Fibroblast of the conjunctiva (primary cell): Measurements from ENCODE around the gene ZBTB47.

ENCODE experiments used
- DNase-seq: peaks from one replicate; pipeline ENCODE4 v3.0.0-alpha.2; 2010; ENCODE audit warnings: low read depth

Gene ZBTB47

DNA sequence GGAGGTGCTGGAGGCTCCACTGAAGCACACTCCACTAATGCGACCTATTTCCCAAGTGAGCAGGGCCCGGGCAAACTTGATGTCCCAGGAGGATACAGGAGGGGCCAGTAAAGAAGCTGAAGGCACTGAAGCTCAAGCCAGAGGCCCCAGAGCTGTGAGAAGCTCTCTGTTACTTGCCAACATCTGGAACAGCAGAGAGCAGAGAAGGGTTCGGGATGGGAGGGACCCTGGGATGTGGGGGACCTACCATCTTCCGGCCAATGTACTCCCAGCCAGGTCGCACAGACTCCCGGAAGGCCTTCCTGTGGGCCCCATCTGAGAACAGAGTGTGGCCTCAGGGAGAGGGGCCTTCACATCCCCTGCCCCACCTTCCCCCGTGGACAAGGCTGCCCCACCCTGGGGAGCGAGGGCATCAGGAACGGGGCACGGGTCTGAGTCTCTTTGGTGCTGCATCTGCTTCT lies 46.0 kb downstream of the ZBTB47 start:
- DNase-seq = no peak

DNA sequence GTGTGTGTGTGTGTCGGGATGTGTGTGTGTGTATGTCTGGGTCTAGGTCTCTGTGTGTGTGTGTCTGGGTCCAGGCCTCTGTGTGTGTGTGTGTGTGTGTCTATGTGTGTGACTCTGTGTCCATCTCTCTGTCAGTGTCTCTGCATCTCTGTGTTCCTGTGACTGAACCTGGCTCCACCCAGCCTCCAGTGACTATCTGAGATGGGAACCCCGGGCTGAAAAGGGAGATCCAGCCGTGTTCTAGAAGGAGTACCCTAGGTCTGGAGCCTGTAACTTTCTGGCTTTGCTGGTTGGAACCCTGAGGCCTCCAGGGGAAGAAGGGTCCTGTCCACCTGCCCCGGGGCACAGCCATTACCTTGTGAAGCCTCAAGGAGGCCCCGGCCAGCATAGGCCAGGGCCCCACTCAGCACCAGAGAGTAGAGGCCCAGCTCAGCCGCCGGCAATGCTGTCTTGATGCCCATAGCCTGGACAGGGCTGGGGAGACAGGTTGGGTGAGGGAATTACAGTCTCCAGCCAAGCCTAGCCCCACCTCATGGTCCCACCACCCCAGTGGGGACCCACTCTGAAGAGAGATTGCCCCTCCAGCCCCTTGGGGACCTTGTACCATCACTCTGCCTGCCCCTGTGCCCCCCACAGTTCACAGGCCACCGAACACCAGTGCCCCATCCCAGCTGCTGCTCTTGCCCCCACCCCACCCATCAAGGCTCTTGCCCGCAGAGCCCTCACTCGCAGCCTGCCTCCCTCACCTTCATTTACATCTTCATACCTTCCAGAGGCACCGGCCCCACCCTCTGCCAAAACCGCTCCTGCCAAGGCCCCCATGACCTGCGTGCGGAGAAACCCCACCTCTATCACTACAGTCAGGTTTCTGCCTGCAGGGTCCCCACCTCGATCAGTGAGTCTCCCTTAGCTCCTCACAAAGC lies 47.1 kb downstream of the ZBTB47 start:
- DNase-seq = no peak

- DNase-seq = no peak
Observed at GRCh38 chr3:42701371-42702065, 48.0 kb downstream of the ZBTB47 start.

GRCh38 chr3:42702066-42702951 lies 48.8 kb downstream of the ZBTB47 start, which contains the start of gene HHATL:
Gene HHATL, minus strand, starts transcription at chr3:42702798. Its CDS starts 1,972 bp downstream, at chr3:42700826.
- DNase-seq = no peak

DNA sequence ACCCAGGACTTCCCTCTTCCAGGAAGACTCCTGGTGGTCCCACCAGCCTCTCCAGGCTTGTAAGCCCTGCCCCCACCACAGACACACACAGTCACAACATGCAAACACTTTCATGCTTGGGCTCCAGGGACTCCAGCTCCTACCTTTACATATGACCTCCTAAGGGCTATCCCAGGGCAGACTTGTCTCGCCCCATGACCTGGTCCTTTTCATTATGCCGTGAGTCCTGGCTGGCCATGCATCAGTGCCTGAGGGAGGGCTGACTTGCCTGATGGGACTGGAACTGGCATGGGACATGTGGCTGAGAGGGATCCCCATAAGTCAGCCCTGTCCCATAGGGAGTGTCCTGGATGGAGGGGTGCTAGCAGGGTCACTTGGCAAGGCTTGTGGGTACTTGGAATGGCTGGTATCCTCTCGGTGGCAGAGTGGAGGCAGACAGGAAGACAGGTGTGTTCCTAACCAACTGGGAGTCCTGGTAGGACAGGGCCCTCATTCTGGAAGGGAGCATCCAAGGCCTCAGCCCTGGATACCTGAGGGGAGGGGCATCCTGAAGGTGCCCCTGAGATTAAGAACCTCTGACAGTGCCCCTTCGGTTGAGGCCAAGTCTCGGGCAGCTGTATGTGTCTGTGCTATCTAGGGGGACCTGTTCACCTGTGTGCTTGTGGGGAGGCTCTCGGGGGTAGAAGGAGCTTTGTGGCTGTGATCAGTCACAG lies 49.6 kb downstream of the ZBTB47 start:
- no peak for DNase-seq

DNA sequence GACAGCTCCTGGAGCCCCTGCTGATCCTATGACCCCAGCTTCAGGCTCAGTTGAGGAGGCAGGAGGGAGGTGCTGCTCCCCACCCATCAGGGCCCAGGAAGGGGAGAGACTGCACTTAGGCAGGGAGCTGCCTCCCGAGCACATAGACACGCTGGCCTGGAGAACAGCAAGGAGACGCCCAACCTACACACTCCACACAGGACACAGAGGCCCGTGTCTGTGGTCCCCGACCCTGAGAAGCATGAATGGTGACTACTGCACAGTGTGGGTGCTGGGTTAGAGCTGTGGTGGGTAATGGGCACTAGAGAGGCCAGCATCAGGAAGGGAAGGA lies 50.2 kb downstream of the ZBTB47 start:
- no peak for DNase-seq

DNA sequence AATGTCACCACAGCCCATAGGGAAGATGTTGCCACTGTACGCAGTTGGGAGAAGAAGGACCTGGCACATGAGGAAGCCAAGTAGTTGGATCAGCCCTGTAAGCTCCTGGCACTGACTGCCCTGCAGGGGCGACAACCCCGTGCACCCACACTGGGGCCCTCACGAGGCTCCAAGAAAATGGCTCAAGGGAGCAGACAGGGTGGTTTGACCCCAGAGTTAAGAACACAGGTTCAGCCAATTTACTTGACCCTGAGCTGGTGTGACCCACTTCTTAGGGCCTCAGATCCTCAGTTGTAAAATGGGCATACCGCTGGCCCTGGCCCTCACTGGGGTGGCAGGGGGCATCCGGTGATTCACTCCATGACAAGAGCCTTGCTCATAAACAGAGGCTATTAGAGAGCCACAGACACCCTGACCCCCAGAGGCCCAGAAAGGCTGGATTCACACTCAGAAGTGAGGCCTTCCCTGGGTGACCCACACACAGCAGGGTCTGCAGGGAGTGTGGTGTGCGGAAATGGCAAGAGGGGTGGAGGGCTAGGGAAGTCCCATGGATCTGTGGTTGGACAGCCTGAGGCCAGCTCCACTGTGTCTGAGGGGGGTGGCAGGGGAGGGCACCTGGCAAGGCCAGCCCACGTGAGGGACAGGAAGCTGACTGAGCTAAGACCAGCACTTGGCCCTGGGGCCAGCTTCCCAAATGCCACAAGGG lies 50.8 kb downstream of the ZBTB47 start:
- DNase-seq = no peak

DNA sequence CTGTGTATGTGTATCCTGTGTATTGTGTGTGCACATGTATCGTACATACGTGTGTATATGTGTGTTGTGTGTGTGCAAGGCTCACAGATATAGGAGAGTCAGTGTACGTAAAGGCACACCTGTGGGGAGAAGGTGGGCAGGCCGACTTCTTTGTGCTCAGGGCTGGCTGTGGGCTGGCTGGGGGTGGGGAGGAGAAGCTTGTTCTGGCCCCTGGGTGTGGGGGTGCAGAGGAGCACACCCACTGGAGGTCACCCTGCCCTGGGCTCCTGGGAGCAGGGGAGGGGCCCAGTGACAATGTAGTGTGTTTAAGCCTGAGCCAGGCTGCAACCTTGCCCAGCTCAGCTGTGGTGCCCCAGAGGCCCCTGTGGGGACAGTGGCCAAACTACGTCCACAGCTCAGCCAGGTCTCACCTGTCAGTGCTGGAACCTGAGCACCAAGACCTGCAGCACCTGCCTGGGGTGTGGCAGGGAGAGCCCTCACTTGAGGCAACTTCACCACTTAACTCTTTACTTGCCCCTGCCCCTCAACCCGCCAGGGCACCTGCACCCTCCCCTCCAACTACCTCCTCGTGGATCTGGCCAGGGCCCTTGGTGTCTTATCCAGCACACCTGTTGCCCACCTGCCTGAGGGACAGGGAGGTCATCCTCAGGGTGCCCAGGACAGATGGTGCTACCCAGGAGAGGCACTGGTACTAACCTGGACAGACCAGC lies 51.7 kb downstream of the ZBTB47 start:
- DNase-seq = no peak

DNA sequence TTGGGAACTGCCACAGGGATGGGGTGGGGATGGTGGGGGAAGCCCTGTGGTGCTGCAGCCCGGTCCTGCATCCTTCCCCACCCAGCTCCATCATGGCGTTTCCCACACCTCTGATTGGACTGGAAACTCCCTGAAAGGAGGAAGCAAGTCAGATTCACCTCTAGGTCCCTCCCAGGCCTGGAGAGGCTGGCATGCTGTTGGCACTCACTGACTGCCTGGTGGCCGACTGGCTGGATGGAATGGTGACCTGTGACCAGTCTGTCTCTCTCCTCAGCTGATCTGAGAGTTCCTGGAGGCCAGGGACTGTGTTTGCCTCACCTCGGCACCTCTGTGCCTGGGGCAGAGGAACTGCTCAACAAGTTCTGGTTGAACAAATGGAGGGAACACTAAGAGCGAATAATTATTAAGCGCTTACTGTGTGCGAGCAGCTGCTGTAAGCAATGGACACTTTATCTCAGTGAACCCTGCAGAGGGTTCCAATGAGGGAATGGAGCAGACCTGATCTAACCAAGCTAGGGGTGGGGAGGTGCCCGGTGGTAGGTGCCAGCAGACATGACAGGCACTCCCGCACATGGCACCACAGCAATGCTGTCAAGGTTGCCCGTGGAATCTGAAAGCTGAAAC lies 52.6 kb downstream of the ZBTB47 start:
- DNase-seq = no peak

DNA sequence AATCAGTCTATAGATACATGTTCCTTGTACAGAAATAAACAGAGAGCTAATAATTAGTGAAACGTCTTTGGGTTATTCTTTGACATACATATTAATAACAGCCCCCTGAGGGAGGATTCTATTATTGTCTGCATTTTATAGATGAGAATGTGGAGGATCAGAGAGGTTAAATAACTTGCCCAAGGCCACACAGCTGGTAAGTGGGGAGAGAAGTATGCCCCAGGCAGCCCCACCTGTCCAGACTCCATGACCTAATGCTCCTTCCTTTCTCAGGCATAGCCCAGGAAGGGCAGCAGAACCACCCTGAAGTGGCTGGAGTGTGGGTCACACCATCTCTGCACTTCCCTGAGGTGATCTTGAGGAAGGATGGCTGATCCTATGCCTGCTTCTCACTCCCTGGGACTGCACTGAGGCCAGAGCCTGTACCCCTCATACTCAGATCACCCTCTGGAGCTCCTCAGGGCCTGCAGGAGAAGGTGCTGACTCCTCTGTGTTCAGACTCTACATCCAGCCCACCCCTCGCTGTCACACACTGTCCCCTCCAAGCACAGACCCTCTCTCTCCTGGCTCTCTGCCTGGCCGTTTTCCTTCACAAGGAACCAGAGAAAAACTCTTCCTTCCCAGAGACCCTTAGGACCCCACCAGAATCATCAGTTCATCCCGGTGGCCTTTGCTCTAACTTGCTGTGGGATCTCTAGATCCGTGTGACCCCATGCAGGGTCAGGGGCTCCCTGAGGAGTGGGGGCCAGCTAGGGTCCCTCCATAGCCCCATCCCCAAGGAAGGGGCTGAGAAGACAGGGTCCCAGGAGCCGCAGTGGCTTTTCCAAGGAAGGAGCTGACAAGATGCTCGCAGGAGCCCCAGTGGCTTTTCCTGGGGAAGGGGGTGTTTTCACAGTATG lies 53.5 kb downstream of the ZBTB47 start:
- no peak for DNase-seq

- DNase-seq = no peak
Observed at GRCh38 chr3:42707620-42708355, 54.3 kb downstream of the ZBTB47 start.

GRCh38 chr3:42708611-42709151 lies 55.2 kb downstream of the ZBTB47 start:
- no peak for DNase-seq

- DNase-seq = no peak
Observed at GRCh38 chr3:42709621-42710020, 56.1 kb downstream of the ZBTB47 start.

- no peak for DNase-seq
Observed at GRCh38 chr3:42710323-42711021, 57.0 kb downstream of the ZBTB47 start.

DNA sequence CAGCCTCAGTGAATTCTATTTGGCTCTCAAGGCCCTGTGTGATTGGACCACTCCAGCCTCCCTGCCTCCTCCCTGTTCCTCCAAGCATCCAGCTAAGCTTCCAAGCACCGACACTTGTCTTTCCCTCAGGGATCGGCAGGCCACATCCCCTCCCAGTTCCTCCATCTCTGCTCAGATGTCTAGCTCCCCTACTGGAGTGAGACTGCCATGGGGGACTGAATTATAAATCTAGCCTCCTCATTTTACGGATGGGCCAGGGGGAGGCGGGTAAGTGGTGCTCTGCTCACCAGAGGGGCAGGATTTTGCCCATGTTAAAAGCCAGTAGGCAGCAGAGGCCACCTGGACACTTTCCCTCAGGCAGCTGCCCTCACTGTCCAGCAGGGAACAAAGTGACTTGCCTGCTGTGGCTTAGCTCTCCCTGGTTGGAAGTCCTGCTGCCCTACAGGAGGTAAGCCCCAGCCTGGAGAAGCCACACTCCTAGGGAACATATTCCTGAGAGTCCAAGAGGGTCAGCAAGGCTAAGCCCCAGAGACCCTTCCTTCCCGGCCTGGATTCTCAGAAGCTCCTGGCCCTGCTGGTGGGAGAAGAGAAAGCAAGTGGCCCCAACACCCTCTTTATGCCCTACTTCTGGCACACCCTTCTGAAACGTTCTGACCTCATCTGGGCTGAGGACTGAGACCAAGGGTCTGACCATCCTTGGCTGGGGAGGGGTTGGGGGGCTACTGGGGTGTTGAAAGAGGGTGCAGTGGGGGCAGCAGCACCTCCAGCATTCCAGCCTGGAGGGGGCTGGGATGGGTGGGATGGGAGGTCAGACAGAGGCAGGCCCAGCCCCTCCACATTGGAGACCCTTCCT lies 58.2 kb downstream of the ZBTB47 start:
- DNase-seq = no peak

- DNase-seq = no peak
Observed at GRCh38 chr3:42712344-42712648, 58.8 kb downstream of the ZBTB47 start.
